HG02610 (cell line): Measurements from ENCODE around the gene ZNF438.

Source experiments
- ATAC-seq: cut with Tn5 transposase; IDR thresholded peaks from one replicate; pipeline ENCODE4 v1.9.1; 2021; ENCODE audit warnings: mild to moderate bottlenecking, moderate library complexity; ENCODE audit not compliant: unreplicated experiment

Gene ZNF438

GRCh38 chr10:30990971-30991646 lies 40.6 kb downstream of the ZNF438 start:
- ATAC-seq, result no peak

- no peak for ATAC-seq
Observed at GRCh38 chr10:30990351-30990750, 41.3 kb downstream of the ZNF438 start.

- ATAC-seq, result no peak
Observed at GRCh38 chr10:30988831-30989435, 42.7 kb downstream of the ZNF438 start.

DNA sequence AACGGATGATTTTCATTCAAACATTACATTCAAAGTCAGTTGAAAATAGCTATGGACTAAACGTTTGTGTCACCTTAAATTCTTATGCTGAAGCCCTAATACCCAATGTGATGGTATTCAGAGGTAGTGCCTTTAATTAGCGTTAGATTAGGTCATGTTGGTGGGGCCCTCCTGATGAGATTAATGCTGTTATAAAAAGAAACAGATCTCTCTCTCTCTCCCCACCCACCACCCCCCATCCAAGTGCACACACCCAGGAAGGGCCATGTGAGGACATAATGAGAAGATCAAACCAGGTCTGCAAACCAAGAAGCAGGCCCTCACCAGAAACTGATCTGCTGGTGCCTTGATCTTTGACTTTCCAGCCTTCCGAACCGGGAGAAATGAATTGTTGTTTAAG lies 44.2 kb downstream of the ZNF438 start:
- ATAC-seq, result no peak

- no peak for ATAC-seq
Observed at GRCh38 chr10:30986053-30986555, 45.6 kb downstream of the ZNF438 start.

- no peak for ATAC-seq
Observed at GRCh38 chr10:30985512-30985911, 46.2 kb downstream of the ZNF438 start.

DNA sequence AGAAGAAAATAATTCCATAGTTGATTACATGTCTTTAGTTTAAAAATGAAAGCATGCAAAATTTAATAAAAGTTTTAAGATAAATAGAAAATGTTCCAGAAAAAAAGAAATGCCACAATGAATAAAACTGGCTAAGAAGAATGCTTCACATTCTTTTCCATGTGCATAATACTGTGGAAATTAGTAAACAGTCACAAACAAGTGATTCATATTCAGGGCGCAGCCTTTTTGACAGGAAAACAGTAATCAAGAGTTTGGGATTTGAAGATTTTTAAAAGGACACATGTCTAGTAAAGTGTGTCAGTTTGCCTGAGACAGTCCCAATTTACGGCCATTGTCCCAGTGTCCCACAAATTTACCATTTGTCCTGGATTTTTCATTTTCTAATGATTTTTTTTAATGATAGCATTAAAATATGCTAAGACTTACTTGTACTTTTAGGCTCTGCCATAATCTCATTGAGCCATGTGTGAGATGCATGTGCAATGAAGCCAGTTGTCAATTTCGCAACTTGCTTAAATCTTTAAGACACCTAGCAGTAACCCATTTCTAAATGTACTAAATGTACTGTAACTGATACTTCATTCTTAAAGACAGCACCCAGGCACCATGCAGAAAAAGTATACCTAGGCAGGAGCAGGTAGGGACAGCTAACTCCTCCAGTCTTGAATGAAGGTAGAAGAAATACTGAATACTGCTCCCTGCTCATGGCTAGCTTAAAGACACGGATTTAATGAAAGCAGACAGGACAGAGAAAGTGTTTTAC lies 46.9 kb downstream of the ZNF438 start:
- no peak for ATAC-seq

DNA sequence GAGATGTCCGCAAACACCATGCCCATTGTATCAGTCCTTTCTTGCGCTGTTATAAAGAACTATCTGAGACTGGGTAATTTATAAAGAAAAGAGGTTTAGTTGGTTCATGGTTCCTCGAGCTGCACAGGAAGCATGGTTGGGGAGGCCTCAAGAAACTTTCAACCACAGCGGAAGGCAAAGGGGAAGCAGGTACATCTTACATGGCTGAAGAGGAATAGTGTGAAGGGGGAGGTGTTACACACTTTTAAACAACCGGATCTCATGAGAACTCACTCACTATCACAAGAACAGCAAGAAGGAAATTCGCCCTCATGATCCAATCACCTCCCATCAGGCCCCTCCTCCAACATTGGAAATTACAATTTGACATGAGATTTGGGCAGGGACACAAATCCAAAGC lies 48.5 kb downstream of the ZNF438 start:
- ATAC-seq, result peak; percentile 62

DNA sequence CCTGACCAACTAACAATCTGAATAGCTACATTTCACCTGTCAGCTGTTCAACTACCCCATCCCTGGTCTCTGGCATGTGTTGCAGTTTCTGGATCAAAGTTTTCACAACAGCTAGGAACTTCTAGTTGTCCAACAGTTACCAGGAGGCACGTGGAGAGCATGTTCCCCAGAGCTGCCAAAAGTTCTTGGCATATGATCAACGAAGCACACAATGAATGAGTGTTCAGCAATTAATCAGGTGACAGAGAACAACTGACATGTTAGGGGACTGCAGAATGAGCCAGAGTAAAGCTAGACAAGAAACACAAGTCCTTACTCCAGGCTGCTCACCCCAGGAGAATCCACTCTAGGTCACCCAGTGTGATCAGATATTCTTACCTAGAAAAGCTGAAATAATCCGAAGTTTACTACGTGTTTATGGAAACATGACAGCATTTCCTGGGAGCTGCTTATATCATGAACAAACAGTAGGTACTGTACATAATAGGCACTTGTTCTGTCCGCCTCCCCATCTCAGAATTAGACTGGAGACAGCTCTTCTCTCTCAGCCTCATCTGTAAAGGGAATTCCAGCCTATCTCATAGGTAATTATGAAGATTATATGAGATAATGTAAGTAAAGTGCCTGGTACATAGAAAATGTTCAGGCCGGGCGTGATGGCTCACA lies 50.6 kb downstream of the ZNF438 start:
- no peak for ATAC-seq

DNA sequence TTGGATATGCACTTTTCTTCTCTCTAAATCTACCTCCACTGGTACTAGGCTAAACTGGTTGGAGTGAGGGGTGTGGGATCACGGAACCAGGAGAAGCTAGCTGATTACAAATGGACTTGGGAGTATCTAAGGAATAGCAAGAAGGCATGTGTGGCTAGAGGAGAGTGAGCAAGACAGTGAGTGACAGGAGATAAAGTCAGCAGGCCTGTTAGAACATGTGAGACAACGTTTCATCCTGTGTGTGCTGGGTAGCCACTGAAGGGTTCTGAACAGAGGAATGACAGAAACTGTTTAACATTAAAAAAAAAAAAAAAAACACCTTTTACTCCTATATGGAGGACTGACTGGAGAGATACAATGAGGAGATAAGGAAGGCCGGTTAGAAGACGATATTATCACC lies 51.7 kb downstream of the ZNF438 start:
- no peak for ATAC-seq

- no peak for ATAC-seq
Observed at GRCh38 chr10:30978843-30979242, 52.8 kb downstream of the ZNF438 start.

DNA sequence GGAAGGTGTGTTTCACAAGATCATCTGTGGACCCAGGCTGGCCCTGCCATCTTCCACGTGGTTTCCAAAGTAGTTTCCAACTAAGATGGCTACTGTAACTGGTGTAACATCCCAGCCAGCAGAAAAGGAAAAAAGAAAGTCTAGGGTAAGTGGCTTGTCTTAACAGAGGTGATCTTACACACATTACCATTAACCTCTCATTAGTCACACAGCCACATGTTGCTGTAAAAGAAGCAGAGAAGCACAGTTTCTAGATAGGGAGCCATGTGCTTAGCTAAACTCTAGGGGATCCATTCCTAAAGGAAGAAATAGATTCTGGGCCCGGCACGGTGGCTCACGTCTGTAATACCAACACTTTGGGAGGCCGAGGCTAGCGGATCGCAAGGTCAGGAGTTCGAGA lies 54.3 kb downstream of the ZNF438 start:
- ATAC-seq, result no peak

DNA sequence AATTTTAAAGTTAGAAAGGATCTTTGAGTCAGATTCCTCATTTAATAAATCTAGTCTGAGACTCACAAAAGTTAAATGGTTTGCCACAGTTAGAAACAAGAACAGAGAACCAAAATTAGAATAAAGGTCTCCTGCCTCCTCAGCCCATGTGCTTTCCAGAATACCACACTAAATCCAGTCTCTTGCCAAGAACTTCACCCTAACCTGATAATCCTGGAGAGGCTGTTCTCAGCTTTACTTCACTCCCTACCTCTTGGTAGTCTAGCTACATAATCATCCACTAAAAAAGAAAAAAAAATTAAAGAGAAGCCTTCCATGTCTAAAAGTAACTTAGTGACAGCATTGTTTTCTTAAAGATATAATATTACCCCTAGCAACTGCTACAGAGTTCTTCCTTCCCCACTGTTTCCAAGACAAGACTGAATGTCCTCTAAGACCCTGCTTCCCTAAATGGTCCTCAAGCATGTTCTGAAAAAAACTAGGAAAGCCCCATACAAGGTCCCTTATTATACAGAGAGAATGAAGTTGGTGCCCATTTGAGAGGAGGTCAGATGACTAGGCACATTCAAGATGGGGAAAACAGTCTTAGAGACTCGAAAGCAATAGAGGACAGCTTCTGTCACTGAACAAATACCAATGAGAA lies 56.8 kb downstream of the ZNF438 start:
- no peak for ATAC-seq

DNA sequence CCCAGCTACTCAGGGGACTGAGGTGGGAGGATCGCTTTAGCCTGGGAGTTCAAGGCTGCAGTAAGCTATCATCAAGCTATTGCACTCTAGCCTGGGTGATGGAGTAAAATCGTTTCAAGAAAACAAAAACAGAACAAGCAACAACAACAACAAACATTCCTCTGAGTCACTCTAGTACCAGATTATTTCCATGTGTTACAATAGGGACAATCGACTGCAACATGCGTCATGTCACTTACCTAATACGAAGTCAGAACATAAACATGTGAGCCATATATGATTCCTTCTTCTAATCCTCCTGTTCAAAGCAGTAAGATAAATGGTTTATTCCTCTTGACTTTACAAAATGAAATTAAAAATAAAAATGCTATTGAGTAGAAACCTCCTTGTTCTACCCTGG lies 57.3 kb downstream of the ZNF438 start:
- ATAC-seq, result no peak

DNA sequence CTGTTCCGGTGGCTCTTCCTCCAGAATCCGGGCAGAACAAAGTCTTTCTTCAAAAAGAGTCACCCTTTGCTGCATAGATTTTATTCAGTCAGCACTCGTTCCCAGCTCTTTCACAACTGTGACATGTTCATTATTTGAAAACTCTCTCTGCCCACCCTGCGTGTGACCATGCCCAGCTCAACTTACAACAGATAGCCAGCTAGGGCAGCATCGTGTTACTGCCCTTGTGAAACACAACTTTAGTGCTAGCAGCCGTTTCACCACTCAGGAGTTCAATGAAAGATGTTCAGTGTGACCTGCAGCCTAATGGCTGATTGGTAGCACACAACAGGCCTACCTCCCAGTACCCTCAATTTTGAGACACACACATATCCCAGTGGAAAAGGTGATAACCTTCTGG lies 57.9 kb downstream of the ZNF438 start:
- ATAC-seq, result no peak

DNA sequence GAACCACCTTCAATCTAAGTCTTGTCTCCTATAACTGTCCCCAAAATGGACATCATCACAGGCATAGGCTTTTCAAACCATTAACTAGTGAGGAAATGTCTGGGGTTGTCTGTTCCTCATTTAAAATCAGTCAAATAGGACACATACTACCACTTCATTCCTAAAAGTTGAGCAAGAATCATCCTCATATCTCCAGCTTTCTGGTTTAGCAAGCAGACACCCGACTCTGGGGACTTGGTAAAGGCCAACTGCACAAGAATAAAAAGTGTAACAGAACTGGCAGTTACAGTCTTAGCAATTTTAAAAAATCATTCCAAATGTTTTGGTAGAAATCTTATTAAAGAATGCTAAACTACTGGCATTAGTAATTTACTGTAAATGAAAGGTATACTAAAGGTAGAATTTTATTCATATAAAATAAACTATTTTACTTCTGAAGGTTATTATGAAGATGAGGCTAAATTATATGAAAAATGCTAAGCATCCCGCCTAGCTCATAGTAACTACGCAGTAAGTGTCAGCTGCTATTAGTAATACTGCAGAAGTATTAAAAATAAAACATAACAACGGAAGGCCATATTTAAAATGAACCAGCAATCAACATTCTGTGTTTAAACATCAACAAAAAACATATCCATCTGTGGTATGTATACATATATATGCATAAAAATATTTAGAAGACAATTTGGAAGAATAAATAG lies 60.8 kb downstream of the ZNF438 start:
- no peak for ATAC-seq

DNA sequence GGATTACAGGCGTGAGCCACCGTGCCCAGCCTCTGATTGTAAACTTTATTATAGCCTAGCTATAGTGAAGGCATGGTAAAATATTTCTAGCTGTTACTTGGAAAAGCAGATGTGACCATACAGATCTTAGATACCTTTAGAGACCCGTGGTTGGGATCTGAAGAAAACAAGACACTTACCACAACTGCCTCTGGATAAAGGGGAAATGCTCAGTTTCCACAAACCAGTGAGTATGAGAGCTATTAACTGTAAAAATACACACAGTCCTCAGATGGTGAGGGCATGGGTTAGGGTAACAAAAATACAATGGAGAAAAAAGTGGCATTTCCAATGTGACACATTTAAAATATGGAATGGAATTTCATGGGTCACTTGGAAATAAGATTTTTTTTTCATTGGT lies 63.0 kb downstream of the ZNF438 start:
- ATAC-seq, result no peak

DNA sequence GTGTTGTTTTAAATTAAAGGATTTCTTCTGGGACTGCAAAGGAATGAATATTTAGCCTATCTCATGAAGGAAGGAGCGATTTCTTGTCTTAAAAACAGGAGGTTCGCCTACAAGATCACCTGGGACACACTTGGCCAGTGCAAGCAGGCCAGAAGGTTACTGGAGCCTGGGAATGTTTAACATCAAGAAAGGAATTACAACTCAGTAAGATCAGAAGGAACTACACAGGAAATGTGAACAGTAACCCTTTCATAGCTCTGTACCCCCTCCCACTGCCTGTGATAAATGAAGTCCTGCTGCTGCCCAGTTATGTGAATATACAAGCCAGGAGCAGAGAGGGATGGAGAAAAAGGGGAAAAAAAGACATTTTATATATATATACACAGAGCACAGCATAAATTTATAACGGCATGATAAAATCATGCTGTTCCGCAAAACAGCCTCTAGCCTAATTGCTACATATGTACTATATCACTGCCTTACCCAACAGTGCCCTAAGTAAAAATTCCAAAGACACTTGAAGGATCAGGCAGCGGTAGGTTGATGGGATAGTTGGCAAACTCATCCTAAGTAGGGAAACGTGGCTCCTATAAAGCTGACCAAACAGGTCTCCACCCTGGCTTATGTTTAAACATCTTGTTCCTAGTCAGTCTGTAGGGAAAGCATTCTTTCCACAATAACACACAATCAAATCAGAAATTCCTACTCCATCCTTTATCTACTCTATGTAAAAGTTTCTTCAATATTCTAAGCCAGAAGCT lies 63.8 kb downstream of the ZNF438 start:
- ATAC-seq, result no peak
